ENCODE data around the gene THAP4.

DNA sequence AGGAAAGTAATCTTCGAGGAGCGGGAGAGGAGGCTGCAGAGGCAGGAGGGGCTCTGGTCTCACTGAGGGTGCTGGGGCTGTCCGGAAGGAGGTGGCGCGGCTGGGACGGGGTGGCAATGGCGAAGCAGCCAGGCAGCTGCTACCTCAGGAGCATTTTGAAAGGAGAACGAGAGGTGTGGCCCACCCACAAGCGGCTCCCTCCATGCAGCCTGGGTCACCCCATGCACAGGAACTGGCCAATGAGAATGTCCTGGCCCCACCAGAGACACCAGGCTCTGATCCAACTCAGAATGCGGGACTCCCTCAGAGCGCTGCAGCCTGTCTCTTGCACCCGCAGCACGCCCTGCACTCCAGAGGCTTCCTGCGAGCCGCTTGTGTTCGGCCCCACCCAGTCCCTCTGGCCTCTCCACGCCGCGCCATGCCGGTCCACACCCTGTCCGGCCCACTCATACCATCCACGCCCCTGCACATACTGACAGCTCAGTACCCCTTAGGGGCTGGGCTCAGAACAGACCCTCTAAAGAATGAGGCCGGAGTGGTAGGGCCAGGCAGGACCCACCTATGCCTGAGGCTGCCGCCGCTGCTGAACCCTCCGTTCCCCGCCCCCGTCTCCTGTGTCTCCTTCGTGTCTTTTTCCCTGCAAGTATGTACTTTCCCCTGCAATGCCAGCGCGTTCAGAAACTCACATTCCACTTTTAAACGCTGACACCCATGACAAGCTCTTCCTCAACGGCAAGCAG, 84.8 kb downstream of the THAP4 start:
- TF ChIP-seq POLR2A (IDR thresholded peaks at IDR 0.05; ENCODE audit: low read length) = no peak
- no peak for TF ChIP-seq GATA1 (IDR thresholded peaks at IDR 0.05; ENCODE audit: low read depth, low read length)
